Activated CD4-positive, alpha-beta T cell treated with anti-CD3 and anti-CD28 coated beads, Interleukin-2, amount 10 ng/mL, durations not matched to agents 7 days and 5 days (primary cell): ENCODE data around the gene CYP2J2. TPM values are rescaled to one million over a fixed set of nuclear protein-coding genes. Genes with fewer than 3 reads are reported as not detected.
"Not testable (repeated sequence)": the region's sequence is repeated elsewhere in the genome, so short reads cannot be mapped to it uniquely, and the experiment has no call there.

ENCODE experiments used
- CTCF ChIA-PET: fragments of 350-600 bp; sonication (Branson Sonifier 250); formaldehyde crosslinking; loops from one replicate; lab custom pipeline; 2021; ENCODE audit warnings: antibody characterized with exemption; lab: Charles Lee
- POLR2A ChIA-PET: fragments of 350-600 bp; sonication (Branson Sonifier 250); formaldehyde crosslinking; loops from one replicate; lab custom pipeline; 2021; ENCODE audit warnings: antibody characterized with exemption; lab: Charles Lee
- DNase-seq: peaks from one replicate; pipeline ENCODE4 v3.0.0-alpha.2; 2020
- H3K27ac Mint-ChIP-seq: one replicate; pipeline ENCODE4 v1.8.0; 2021; ENCODE audit warnings: mild to moderate bottlenecking, moderate library complexity, mixed read lengths
- H3K27me3 Mint-ChIP-seq: one replicate; pipeline ENCODE4 v1.8.0; 2021; ENCODE audit warnings: mixed read lengths
- H3K36me3 Mint-ChIP-seq: one replicate; pipeline ENCODE4 v1.8.0; 2021; ENCODE audit warnings: low read depth, mixed read lengths
- H3K4me1 Mint-ChIP-seq: one replicate; pipeline ENCODE4 v1.8.0; 2021; ENCODE audit warnings: mixed read lengths
- H3K4me3 Mint-ChIP-seq: one replicate; pipeline ENCODE4 v1.8.0; 2021; ENCODE audit warnings: mild to moderate bottlenecking, moderate library complexity, mixed read lengths
- H3K9me3 Mint-ChIP-seq: one replicate; pipeline ENCODE4 v1.8.0; 2021; ENCODE audit warnings: mixed read lengths
- total RNA-seq, 2 experiments: library from RNA; stranded (reverse); gene quantifications; one replicate each; pipeline ENCODE4 v1.2.3, GENCODE V29; 2021

The CYP2J2 gene
- total RNA-seq, 2 experiments from 2014 or later, result 2.9 to 3.4 TPM

DNA sequence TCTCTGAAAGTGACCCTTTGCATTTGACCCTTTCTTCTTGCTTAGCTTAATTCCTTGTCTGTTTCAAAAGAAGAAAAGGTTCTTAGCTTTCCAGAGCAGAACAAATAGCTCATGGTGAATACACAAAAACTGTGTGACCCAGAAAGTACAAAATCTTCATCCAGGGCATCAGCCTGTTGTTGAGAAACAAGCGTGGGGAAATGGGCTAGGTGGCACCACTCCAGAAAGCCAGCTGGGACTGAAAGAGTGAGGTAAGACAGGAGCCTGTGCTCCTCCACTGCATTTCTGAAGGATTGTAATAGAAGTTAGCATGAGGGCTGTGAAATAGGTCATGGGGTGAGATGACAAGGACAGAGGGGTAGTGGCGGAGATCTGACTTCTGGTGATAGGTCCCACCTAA is 45.8 kb downstream of the CYP2J2 start:
- no peak overlapping the region for H3K27ac Mint-ChIP-seq
- H3K9me3 Mint-ChIP-seq, result peaks cover 8% of the 10 kb centered on the region
- peaks cover 5% of the 10 kb centered on the region for H3K36me3 Mint-ChIP-seq
- H3K4me3 Mint-ChIP-seq, result no peak overlapping the region
- CTCF ChIA-PET, result interaction anchor here (1.5 to 2.9 kb wide), 2 partner anchors 21 to 66 kb away, joined by 4 to 12 read pairs; no protein-coding TSS in a partner anchor
- peaks cover 5% of the 10 kb centered on the region for H3K27me3 Mint-ChIP-seq
- no peak for DNase-seq
- peaks cover 1% of the 10 kb centered on the region for H3K4me1 Mint-ChIP-seq
- POLR2A ChIA-PET, result no interaction called here

DNA sequence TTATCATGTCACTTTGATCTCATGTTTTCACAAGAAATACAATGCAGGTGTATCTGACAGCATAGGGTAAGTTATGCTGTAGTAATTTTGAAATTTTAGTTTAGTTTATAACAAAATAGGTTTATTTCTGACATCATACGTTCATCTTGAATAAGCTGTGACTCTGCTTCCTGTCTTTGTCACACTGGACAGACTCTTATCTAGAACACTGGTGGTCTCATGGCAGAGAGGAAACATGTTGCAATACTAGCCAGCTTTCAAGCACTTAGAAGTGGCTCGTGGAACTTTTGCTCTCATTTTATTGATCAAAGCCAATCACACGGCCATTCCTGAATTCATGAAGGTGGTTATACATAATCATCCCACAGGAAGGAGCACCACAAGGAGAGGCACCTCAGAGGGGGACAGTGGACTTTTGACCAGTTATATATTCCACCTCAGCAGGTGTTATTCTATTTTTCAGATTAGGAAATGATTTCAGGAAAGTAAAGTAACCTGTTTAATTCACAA is 46.5 kb downstream of the CYP2J2 start:
- Mint-ChIP-seq H3K27ac (no peak overlapping the region), H3K27me3 (peaks cover 5% of the 10 kb centered on the region), H3K36me3 (peaks cover 5% of the 10 kb centered on the region), H3K9me3 (peaks cover 8% of the 10 kb centered on the region), H3K4me1 (peaks cover 1% of the 10 kb centered on the region), H3K4me3 (no peak overlapping the region)
- CTCF ChIA-PET, result interaction anchor here (1.5 to 2.9 kb wide), 2 partner anchors 20 to 67 kb away, joined by 4 to 12 read pairs; no protein-coding TSS in a partner anchor
- POLR2A ChIA-PET, result no interaction called here
- no peak for DNase-seq

DNA sequence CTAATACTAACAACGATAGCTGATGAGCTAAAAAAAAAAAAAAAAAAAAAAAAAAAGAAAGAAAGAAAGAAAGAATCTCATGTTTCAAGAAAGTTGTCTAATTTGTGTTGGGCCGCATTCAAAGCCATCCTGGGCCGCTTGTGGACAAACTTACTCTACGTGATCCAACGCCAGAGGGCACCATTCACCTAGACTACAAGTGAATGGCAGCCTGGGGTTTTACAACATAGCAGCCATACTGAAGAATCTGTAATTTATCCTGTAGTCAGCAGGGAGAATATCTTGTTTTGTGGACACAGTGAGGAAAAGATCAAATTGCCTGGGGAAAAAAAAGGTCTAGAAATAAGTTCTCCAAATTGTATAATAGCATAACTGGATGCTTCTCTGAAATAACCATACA is 47.0 kb downstream of the CYP2J2 start:
- DNase-seq, result peak; percentile 79
- POLR2A ChIA-PET, result no interaction called here
- CTCF ChIA-PET, result interaction anchor here (2.9 kb wide), 1 partner anchor 67 kb away, joined by 12 read pairs; no protein-coding TSS in a partner anchor
- H3K27me3 Mint-ChIP-seq, result peaks cover 5% of the 10 kb centered on the region
- peaks cover 8% of the 10 kb centered on the region for H3K9me3 Mint-ChIP-seq
- peaks cover 1% of the 10 kb centered on the region for H3K4me1 Mint-ChIP-seq
- H3K4me3 Mint-ChIP-seq, result no peak overlapping the region
- H3K36me3 Mint-ChIP-seq, result peaks cover 5% of the 10 kb centered on the region
- H3K27ac Mint-ChIP-seq, result no peak overlapping the region

GRCh38 chr1:59878370-59878769 is 48.2 kb downstream of the CYP2J2 start:
- ChIA-PET CTCF (interaction anchor here (1.0 to 2.9 kb wide), 2 partner anchors 69 to 72 kb away, joined by 3 to 12 read pairs; no protein-coding TSS in a partner anchor), POLR2A (no interaction called here)
- Mint-ChIP-seq H3K4me1 (peaks cover 1% of the 10 kb centered on the region), H3K27ac (no peak overlapping the region), H3K36me3 (peaks cover 5% of the 10 kb centered on the region), H3K27me3 (peaks cover 2% of the 10 kb centered on the region), H3K9me3 (peaks cover 8% of the 10 kb centered on the region), H3K4me3 (no peak overlapping the region)
- no peak for DNase-seq

- Mint-ChIP-seq H3K9me3 (peaks cover 8% of the 10 kb centered on the region), H3K4me3 (no peak overlapping the region), H3K27ac (no peak overlapping the region), H3K36me3 (peaks cover 5% of the 10 kb centered on the region), H3K4me1 (peaks cover 1% of the 10 kb centered on the region), H3K27me3 (no peaks in the 10 kb centered on the region)
- no peak for DNase-seq
- CTCF ChIA-PET, result interaction anchor here (0.9 to 1.0 kb wide), 2 partner anchors 9 to 70 kb away, joined by 3 to 4 read pairs; no protein-coding TSS in a partner anchor
- POLR2A ChIA-PET, result no interaction called here
Measured at GRCh38 chr1:59877108-59877682, 49.4 kb downstream of the CYP2J2 start.

- Mint-ChIP-seq H3K27ac (no peak overlapping the region), H3K4me3 (no peak overlapping the region), H3K9me3 (no peaks in the 10 kb centered on the region), H3K36me3 (peaks cover 2% of the 10 kb centered on the region), H3K27me3 (no peaks in the 10 kb centered on the region), H3K4me1 (no peaks in the 10 kb centered on the region)
- ChIA-PET CTCF (no interaction called here), POLR2A (no interaction called here)
- DNase-seq, result no peak
Measured at GRCh38 chr1:59871746-59872145, 54.8 kb downstream of the CYP2J2 start.

- Mint-ChIP-seq H3K36me3 (no peaks in the 10 kb centered on the region), H3K27me3 (no peaks in the 10 kb centered on the region), H3K4me3 (no peak overlapping the region), H3K27ac (no peak overlapping the region), H3K9me3 (no peaks in the 10 kb centered on the region), H3K4me1 (no peaks in the 10 kb centered on the region)
- DNase-seq, result no peak
- ChIA-PET CTCF (no interaction called here), POLR2A (no interaction called here)
Measured at GRCh38 chr1:59866462-59866861, 60.1 kb downstream of the CYP2J2 start.

DNA sequence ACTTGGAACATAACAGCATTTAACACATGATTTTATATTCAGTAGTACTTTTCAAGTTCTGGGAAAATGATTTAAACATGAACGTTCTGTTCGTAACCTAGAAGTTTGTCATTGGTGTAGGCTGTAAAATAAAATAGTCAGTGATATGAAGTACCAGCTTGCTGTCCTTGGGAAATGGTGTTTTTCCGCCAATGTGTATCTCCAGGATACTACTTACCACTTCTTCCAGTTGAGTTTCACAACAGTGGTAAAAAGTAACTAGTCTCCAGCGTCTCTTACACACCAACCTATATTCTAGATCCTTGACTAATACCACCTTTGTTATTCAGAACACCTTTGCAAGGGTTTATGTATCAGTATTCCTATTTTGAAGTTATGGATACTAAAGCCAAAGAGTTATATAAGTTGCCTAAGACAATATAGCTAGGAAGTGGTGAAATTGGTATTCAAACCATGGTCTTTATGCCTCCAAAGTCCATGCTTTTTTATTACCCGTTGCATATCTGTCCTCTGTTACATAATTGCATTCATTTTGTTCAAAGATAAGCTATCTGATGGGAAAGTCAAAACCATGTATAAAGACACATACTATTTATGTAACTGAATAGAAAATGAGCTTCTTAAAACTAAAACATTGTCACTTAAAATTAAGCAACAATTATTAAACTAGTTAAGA is 68.8 kb downstream of the CYP2J2 start:
- Mint-ChIP-seq H3K27ac (no peak overlapping the region), H3K4me1 (no peaks in the 10 kb centered on the region), H3K4me3 (no peak overlapping the region), H3K27me3 (no peaks in the 10 kb centered on the region), H3K36me3 (peaks cover 4% of the 10 kb centered on the region), H3K9me3 (peaks cover 3% of the 10 kb centered on the region)
- CTCF ChIA-PET, result interaction anchor here (0.7 to 1.0 kb wide), 3 partner anchors 14 to 1750 kb away, joined by 4 to 5 read pairs (median 4); no protein-coding TSS in a partner anchor
- POLR2A ChIA-PET, result no interaction called here
- no peak for DNase-seq

DNA sequence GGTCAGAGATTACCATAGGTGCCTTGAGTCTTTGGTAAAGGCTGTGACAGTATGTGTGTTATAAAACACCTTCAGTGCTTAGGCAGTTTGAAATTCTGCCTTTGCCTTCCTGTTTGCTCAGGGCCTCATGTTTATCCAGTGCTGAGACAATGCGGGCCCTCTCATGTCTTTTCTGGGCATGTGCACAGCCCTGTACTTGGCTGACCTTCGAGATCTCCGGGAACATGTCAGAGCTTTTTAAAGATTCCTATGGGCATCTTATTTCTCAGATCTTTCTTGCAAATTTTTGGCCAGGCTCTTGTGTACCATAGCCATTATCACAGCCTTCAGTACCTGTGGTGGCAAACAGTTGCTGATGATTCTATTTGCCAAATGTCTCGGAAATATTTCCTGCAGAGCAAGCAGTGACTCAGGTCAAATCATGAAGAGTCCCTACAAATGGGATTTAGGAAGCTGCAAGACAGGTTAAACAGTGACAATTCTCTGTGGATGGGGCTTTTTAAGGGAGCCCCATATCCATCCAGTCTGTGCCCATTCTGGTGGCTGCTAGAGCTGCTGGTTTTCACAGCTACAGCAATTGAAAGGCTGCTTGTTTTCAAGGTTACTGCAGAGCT is 69.7 kb downstream of the CYP2J2 start:
- no peak for DNase-seq
- Mint-ChIP-seq H3K27me3 (no peaks in the 10 kb centered on the region), H3K9me3 (peaks cover 3% of the 10 kb centered on the region), H3K4me3 (no peak overlapping the region), H3K27ac (no peak overlapping the region), H3K4me1 (no peaks in the 10 kb centered on the region), H3K36me3 (peaks cover 4% of the 10 kb centered on the region)
- CTCF ChIA-PET, result no interaction called here
- POLR2A ChIA-PET, result no interaction called here

GRCh38 chr1:59855297-59855696 is 71.3 kb downstream of the CYP2J2 start:
- H3K9me3 Mint-ChIP-seq, H3K4me3 Mint-ChIP-seq, H3K27me3 Mint-ChIP-seq, H3K27ac Mint-ChIP-seq, H3K36me3 Mint-ChIP-seq, H3K4me1 Mint-ChIP-seq, DNase-seq, POLR2A ChIA-PET, CTCF ChIA-PET: not testable (repeated sequence)

- no peaks in the 10 kb centered on the region for H3K27me3 Mint-ChIP-seq
- no peak overlapping the region for H3K4me3 Mint-ChIP-seq
- H3K9me3 Mint-ChIP-seq, result peaks cover 3% of the 10 kb centered on the region
- H3K4me1 Mint-ChIP-seq, result no peaks in the 10 kb centered on the region
- ChIA-PET POLR2A (no interaction called here), CTCF (interaction anchor here (0.6 to 0.7 kb wide), 2 partner anchors 12 to 632 kb away, joined by 3 read pairs; no protein-coding TSS in a partner anchor)
- H3K27ac Mint-ChIP-seq, result no peak overlapping the region
- no peak for DNase-seq
- H3K36me3 Mint-ChIP-seq, result peaks cover 4% of the 10 kb centered on the region
Measured at GRCh38 chr1:59852117-59852516, 74.5 kb downstream of the CYP2J2 start.

DNA sequence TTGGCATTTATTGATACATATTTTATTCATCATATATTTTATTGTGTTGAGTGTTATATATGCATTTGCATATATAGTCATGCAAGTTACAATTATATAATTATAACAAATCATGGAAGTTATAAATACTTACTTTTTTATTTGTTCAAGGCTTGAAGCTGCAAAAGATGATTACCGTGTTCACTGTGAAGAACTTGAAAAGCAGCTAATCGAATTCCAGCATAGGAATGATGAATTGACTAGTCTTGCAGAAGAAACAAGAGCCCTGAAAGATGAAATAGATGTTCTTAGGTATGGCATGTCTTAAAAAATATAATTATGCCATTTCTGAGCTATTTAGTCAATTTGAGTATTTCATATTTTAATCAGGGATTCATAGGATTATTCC is 79.7 kb downstream of the CYP2J2 start:
- H3K9me3 Mint-ChIP-seq, result no peaks in the 10 kb centered on the region
- no peak for DNase-seq
- ChIA-PET CTCF (no interaction called here), POLR2A (no interaction called here)
- H3K36me3 Mint-ChIP-seq, result peaks cover 4% of the 10 kb centered on the region
- no peaks in the 10 kb centered on the region for H3K4me1 Mint-ChIP-seq
- H3K4me3 Mint-ChIP-seq, result no peak overlapping the region
- H3K27ac Mint-ChIP-seq, result no peak overlapping the region
- no peaks in the 10 kb centered on the region for H3K27me3 Mint-ChIP-seq
